ENCODE results near the gene NELL1.

DNA sequence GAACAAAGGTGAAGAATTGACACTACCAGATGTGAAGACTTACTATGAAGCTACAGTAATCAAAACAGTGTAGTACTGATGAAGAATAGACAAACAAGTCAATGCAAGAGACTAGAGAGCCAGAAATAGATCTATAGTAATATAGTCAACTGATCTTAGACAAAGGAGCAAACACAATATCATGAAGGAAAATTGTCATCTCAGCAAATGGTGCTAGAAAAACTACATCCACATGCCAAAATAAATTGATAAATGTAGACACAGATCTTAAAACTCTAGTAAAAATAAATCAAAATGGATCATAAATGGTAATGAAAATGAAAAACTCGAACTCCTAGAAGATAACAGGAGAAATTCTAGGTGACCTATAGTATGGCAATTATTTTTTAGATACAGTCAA is 609.5 kb downstream of the NELL1 start:
- TF ChIP-seq, protein P1, sequence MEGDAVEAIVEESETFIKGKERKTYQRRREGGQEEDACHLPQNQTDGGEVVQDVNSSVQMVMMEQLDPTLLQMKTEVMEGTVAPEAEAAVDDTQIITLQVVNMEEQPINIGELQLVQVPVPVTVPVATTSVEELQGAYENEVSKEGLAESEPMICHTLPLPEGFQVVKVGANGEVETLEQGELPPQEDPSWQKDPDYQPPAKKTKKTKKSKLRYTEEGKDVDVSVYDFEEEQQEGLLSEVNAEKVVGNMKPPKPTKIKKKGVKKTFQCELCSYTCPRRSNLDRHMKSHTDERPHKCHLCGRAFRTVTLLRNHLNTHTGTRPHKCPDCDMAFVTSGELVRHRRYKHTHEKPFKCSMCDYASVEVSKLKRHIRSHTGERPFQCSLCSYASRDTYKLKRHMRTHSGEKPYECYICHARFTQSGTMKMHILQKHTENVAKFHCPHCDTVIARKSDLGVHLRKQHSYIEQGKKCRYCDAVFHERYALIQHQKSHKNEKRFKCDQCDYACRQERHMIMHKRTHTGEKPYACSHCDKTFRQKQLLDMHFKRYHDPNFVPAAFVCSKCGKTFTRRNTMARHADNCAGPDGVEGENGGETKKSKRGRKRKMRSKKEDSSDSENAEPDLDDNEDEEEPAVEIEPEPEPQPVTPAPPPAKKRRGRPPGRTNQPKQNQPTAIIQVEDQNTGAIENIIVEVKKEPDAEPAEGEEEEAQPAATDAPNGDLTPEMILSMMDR (IDR thresholded peaks at IDR 0.05 in 4 of 5, conservative IDR thresholded peaks at IDR 0.05 in 1 of 5) = no peak
- TF ChIP-seq POLR2A (IDR thresholded peaks at IDR 0.05) = no peak
